Ishikawa (cell line): Measurements from ENCODE around the gene ZNF800.

Experiments
- CEBPB ChIP-seq: IDR thresholded peaks from 2 replicates; pipeline ENCODE4 v1.6.1; 2012
- CREB1 ChIP-seq: IDR thresholded peaks from 2 replicates; pipeline ENCODE4 v1.6.1; 2012; ENCODE audit warnings: low read depth
- EGR1 ChIP-seq: IDR thresholded peaks from 2 replicates; pipeline ENCODE4 v1.6.1; 2012
- EP300 ChIP-seq: IDR thresholded peaks from 2 replicates; pipeline ENCODE4 v1.6.1; 2012; ENCODE audit warnings: borderline replicate concordance
- FOXM1 ChIP-seq: IDR thresholded peaks from 2 replicates; pipeline ENCODE4 v1.6.1; 2012; ENCODE audit warnings: low read depth, borderline replicate concordance
- NFIC ChIP-seq: IDR thresholded peaks from 2 replicates; pipeline ENCODE4 v1.6.1; 2012
- RAD21 ChIP-seq: IDR thresholded peaks from 2 replicates; pipeline ENCODE4 v1.6.1; 2012; ENCODE audit warnings: low read depth
- REST ChIP-seq: IDR thresholded peaks from 2 replicates; pipeline ENCODE4 v1.6.1; 2012; ENCODE audit warnings: low read depth, mild to moderate bottlenecking
- TAF1 ChIP-seq: IDR thresholded peaks from 2 replicates; pipeline ENCODE4 v1.6.1; 2012; ENCODE audit warnings: low read depth, mild to moderate bottlenecking
- TCF12 ChIP-seq: IDR thresholded peaks from 2 replicates; pipeline ENCODE4 v1.6.1; 2012; ENCODE audit warnings: low read depth
- TEAD4 ChIP-seq: IDR thresholded peaks from 2 replicates; pipeline ENCODE4 v1.6.1; 2012
- USF1 ChIP-seq: IDR thresholded peaks from 2 replicates; pipeline ENCODE4 v1.6.1; 2012
- YY1 ChIP-seq: IDR thresholded peaks from 2 replicates; pipeline ENCODE4 v1.6.1; 2012; ENCODE audit warnings: low read depth
- ZBTB7A ChIP-seq: IDR thresholded peaks from 2 replicates; pipeline ENCODE4 v1.6.1; 2012; ENCODE audit warnings: low read depth
- TF ChIP-seq, protein P1 (sequence below): IDR thresholded peaks from 2 replicates; pipeline ENCODE4 v1.6.1; 2012

The ZNF800 gene

GRCh38 chr7:127396184-127396583, 3.7 kb upstream of the ZNF800 start:
- TF ChIP-seq CREB1 (no peak), RAD21 (no peak), TEAD4 (no peak), FOXM1 (no peak)

DNA sequence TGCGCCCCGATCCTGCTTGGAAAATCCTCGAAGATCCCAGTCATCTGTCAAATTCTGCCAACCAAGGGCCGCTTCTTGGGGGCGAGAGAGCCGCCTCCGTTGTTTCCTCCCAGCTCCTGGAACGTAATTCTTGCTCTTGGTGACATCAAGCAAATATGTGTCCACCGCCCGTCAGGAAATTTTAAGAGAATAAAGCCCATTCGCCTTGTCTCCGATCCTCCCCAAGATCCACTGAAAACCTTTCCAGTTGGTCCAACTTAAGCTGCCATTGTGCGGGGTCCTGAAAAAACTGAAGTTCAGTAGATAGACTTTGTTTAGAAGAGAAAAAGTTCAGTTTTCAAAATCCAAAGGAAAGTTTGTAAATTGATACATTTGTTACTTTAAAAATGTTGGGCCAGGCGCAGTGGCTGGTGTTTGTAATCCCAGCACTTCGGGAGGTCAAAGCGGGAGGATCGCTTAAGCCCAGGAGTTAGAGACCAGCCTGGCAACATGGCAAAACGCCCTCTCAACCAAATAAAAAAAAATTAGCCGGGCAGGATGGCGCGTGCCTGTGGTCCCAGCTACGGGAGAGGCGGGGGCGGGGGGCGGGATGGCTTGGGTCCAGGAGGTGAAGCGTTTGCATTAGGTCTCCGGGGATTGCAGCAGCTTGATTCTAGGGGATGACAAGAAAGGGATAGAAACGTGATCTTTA, 1.0 kb upstream of the ZNF800 start:
- TF ChIP-seq EGR1 (no peak), NFIC (no peak), ZBTB7A (no peak), TEAD4 (no peak), CEBPB (no peak), TCF12 (no peak), FOXM1 (no peak), TAF1 (no peak), YY1 (no peak), RAD21 (no peak), CREB1 (no peak), EP300 (no peak), USF1 (no peak), REST (no peak)
- TF ChIP-seq, protein P1, sequence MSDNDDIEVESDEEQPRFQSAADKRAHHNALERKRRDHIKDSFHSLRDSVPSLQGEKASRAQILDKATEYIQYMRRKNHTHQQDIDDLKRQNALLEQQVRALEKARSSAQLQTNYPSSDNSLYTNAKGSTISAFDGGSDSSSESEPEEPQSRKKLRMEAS: no peak

GRCh38 chr7:127392182-127392565, 334 bp downstream of the ZNF800 start:
- 0 out of 2 replicates have a peak, but pooled peaks have one; percentile 17 for TF ChIP-seq TAF1
- no peak for TF ChIP-seq EP300
- TF ChIP-seq TCF12: peak; percentile 15; the same call in 1 of the 2 replicates

DNA sequence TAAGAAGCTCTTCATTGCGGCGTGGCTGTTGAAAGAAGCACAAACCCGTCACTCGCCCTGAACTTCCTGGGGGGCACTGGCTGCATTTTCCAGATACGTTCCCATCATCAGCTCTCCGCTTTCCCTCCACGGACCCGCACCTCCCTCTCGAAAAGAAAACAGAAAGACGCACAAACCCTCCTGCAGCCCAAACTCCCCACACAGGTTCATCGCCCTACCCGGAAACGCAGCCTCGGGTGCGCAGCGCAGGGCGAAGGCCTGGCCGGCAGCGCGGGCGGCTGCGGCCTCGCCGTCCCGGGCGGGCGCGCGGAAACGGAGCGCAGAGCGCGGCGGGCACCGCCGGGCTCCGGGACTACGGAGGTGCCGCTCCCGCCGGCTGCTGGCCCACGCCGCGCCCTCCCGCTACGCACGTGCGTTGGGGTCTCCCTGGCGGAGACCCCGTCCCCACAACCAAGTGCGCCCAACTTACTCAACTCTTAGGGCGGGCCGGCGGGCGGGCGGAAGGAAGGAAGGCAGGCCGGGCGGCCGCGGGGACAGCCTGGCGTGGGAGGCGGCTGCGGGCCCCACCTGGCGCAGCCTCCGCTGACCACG, 822 bp downstream of the ZNF800 start:
- TF ChIP-seq ZBTB7A (0 out of 2 replicates have a peak, but pooled peaks have one; percentile 46), USF1 (no peak), EGR1 (peak; percentile 51; the same call in 1 of the 2 replicates)
- TF ChIP-seq, protein P1: peak; percentile 57

- no peak for TF ChIP-seq TAF1
Observed at GRCh38 chr7:127390817-127391590, 1.5 kb downstream of the ZNF800 start.

DNA sequence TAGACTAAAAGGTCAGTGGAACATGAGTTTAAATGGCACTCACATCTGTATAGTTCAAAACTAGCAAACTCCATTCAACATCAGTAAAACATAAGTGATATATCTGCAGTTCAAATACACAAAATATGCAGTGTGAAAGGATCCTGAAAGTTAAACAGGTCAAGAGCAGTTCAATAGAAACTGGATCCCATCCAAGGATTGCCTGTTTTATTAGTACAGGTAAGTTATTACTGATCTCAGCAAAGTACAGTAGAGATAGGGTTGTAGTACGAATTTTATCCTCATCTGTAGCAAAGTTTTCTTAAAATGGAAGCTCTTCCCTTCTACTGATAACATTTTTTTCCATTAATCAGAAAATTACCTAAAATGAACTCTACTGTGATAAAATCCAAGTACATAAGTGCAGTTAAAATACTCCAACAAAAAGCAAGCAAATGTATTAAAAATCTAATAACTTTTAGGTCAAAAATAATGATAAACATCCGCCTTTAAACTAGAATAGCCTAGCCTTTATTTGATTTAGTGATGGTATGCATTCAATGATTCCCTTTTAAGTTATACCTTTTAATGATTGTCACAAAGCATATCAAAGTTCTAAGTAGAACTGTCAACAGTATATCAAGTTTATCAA, 2.2 kb downstream of the ZNF800 start:
- no peak for TF ChIP-seq FOXM1
- TF ChIP-seq, protein P1: no peak
- no peak for TF ChIP-seq YY1
- TF ChIP-seq EGR1: no peak
- TF ChIP-seq REST: no peak
- TF ChIP-seq TCF12: no peak
- no peak for TF ChIP-seq CREB1
